ENCODE data around the gene TMEM88.
"Not testable (repeated sequence)": the region's sequence is repeated elsewhere in the genome, so short reads cannot be mapped to it uniquely, and the experiment has no call there.

TMEM88 gene

GRCh38 chr17:7809086-7809790 lies 45.6 kb upstream of the TMEM88 start:
- Histone ChIP-seq H3F3A (ENCODE audit: low read depth) (no peaks in the 10 kb centered on the region), H3K4me1 (ENCODE audit: insufficient read depth, low read length, poor library complexity, severe bottlenecking) (peaks cover 5% of the 10 kb centered on the region), H3K9me3 (ENCODE audit: insufficient read depth, low read depth, low read length) (no peaks in the 10 kb centered on the region), H4K20me1 (ENCODE audit: insufficient read depth, low read length, poor library complexity, severe bottlenecking) (no peaks in the 10 kb centered on the region), H3K9me2 (replicated peaks; ENCODE audit: low read depth, low read length) (no peaks in the 10 kb centered on the region), H2AFZ (ENCODE audit: low read length) (no peak overlapping the region), H3K36me3 (ENCODE audit: insufficient read depth, low read length) (no peaks in the 10 kb centered on the region), H3K9ac (ENCODE audit: low read depth, low read length, poor library complexity, severe bottlenecking) (no peak overlapping the region), H3K79me2 (ENCODE audit: insufficient read depth, low read length) (no peaks in the 10 kb centered on the region), H3K27me3 (ENCODE audit: insufficient read depth, low read length, poor library complexity, severe bottlenecking) (no peaks in the 10 kb centered on the region), H3K4me2 (ENCODE audit: low read depth, low read length, poor library complexity, severe bottlenecking) (no peak overlapping the region), H3K4me3 (ENCODE audit: low read length, poor library complexity, severe bottlenecking) (no peak overlapping the region)
- no peak for TF ChIP-seq CTCF (conservative IDR thresholded peaks at IDR 0.05; ENCODE audit: low read length)
- TF ChIP-seq EZH2phosphoT487 (IDR thresholded peaks at IDR 0.05; ENCODE audit: borderline replicate concordance), result no peak

- not testable (repeated sequence) for H3F3A ChIP-seq (ENCODE audit: low read depth); H3K9me2 ChIP-seq (replicated peaks; ENCODE audit: low read depth, low read length); H4K20me1 ChIP-seq (ENCODE audit: insufficient read depth, low read length, poor library complexity, severe bottlenecking); H3K79me2 ChIP-seq (ENCODE audit: insufficient read depth, low read length); H3K27me3 ChIP-seq (ENCODE audit: insufficient read depth, low read length, poor library complexity, severe bottlenecking); H2AFZ ChIP-seq (ENCODE audit: low read length); H3K4me2 ChIP-seq (ENCODE audit: low read depth, low read length, poor library complexity, severe bottlenecking); H3K36me3 ChIP-seq (ENCODE audit: insufficient read depth, low read length); H3K4me1 ChIP-seq (ENCODE audit: insufficient read depth, low read length, poor library complexity, severe bottlenecking); H3K4me3 ChIP-seq (ENCODE audit: low read length, poor library complexity, severe bottlenecking); H3K9me3 ChIP-seq (ENCODE audit: insufficient read depth, low read depth, low read length); H3K9ac ChIP-seq (ENCODE audit: low read depth, low read length, poor library complexity, severe bottlenecking)
Measured at GRCh38 chr17:7809791-7810343, 45.0 kb upstream of the TMEM88 start.

- Histone ChIP-seq H3K4me3 (ENCODE audit: low read length, poor library complexity, severe bottlenecking) (no peak overlapping the region), H3K4me1 (ENCODE audit: insufficient read depth, low read length, poor library complexity, severe bottlenecking) (peaks cover 5% of the 10 kb centered on the region), H3K9me2 (replicated peaks; ENCODE audit: low read depth, low read length) (no peaks in the 10 kb centered on the region), H3K9me3 (ENCODE audit: insufficient read depth, low read depth, low read length) (no peaks in the 10 kb centered on the region), H3K27me3 (ENCODE audit: insufficient read depth, low read length, poor library complexity, severe bottlenecking) (no peaks in the 10 kb centered on the region), H4K20me1 (ENCODE audit: insufficient read depth, low read length, poor library complexity, severe bottlenecking) (no peaks in the 10 kb centered on the region), H2AFZ (ENCODE audit: low read length) (no peak overlapping the region), H3K9ac (ENCODE audit: low read depth, low read length, poor library complexity, severe bottlenecking) (no peak overlapping the region), H3K36me3 (ENCODE audit: insufficient read depth, low read length) (no peaks in the 10 kb centered on the region), H3K4me2 (ENCODE audit: low read depth, low read length, poor library complexity, severe bottlenecking) (no peak overlapping the region), H3F3A (ENCODE audit: low read depth) (no peaks in the 10 kb centered on the region), H3K79me2 (ENCODE audit: insufficient read depth, low read length) (no peaks in the 10 kb centered on the region)
- TF ChIP-seq CTCF (conservative IDR thresholded peaks at IDR 0.05; ENCODE audit: low read length), result no peak
- TF ChIP-seq EZH2phosphoT487 (IDR thresholded peaks at IDR 0.05; ENCODE audit: borderline replicate concordance), result no peak
Measured at GRCh38 chr17:7811251-7811650, 43.6 kb upstream of the TMEM88 start.

- Histone ChIP-seq H3K4me3 (ENCODE audit: low read length, poor library complexity, severe bottlenecking) (no peak overlapping the region), H3K4me1 (ENCODE audit: insufficient read depth, low read length, poor library complexity, severe bottlenecking) (peaks cover 5% of the 10 kb centered on the region), H2AFZ (ENCODE audit: low read length) (no peak overlapping the region), H3K9ac (ENCODE audit: low read depth, low read length, poor library complexity, severe bottlenecking) (no peak overlapping the region), H3K27me3 (ENCODE audit: insufficient read depth, low read length, poor library complexity, severe bottlenecking) (no peaks in the 10 kb centered on the region), H3K4me2 (ENCODE audit: low read depth, low read length, poor library complexity, severe bottlenecking) (no peak overlapping the region), H4K20me1 (ENCODE audit: insufficient read depth, low read length, poor library complexity, severe bottlenecking) (no peaks in the 10 kb centered on the region), H3K79me2 (ENCODE audit: insufficient read depth, low read length) (no peaks in the 10 kb centered on the region), H3F3A (ENCODE audit: low read depth) (no peaks in the 10 kb centered on the region), H3K9me2 (replicated peaks; ENCODE audit: low read depth, low read length) (no peaks in the 10 kb centered on the region), H3K9me3 (ENCODE audit: insufficient read depth, low read depth, low read length) (no peaks in the 10 kb centered on the region), H3K36me3 (ENCODE audit: insufficient read depth, low read length) (no peaks in the 10 kb centered on the region)
- TF ChIP-seq EZH2phosphoT487 (IDR thresholded peaks at IDR 0.05; ENCODE audit: borderline replicate concordance) (no peak), CTCF (conservative IDR thresholded peaks at IDR 0.05; ENCODE audit: low read length) (no peak)
Measured at GRCh38 chr17:7814969-7815368, 39.9 kb upstream of the TMEM88 start.

Data from Loucy (cell line).